CD4-positive, alpha-beta T cell treated with Interleukin-21 for 1 hour (primary cell): ENCODE measurements around the gene SPG7.

Experiments used
- DNase-seq: peaks from one replicate; pipeline ENCODE4 v3.0.0-alpha.2; 2020

The SPG7 gene

GRCh38 chr16:89602952-89603590 lies 94.9 kb downstream of the SPG7 start:
- no peak for DNase-seq

GRCh38 chr16:89604764-89605163 lies 96.6 kb downstream of the SPG7 start:
- no peak for DNase-seq

GRCh38 chr16:89605186-89605970 lies 97.2 kb downstream of the SPG7 start:
- no peak for DNase-seq

GRCh38 chr16:89606006-89606405 lies 97.8 kb downstream of the SPG7 start:
- DNase-seq, result no peak
